Heart right ventricle (tissue), 16 donors: Measurements from ENCODE around the gene UPK3B. TPM values are rescaled to one million over a fixed set of nuclear protein-coding genes. Genes with fewer than 3 reads are reported as not detected.
"Not testable (repeated sequence)": the region's sequence is repeated elsewhere in the genome, so short reads cannot be mapped to it uniquely, and the experiment has no call there.

Experiments used
- ATAC-seq, 8 donors: fragments of 200-7000 bp; cut with Tn5 transposase; one replicate each; pipeline ENCODE4 v1.9.1; 2020; ENCODE audit warnings: mild to moderate bottlenecking in 8 of 8, moderate library complexity in 8 of 8, moderate number of reproducible peaks in 1 of 8
- DNase-seq, 2 donors: peaks; one replicate each; pipeline ENCODE4 v3.0.0-alpha.2; 2020
- H3K27ac ChIP-seq, 10 donors: fragments of 200-600 bp; sonication (generic) in 2 of 10; one replicate each; pipeline versions ENCODE4 v1.5.0 to v1.8.0; 2020 to 2022; ENCODE audit warnings: mild to moderate bottlenecking in 3 of 10
- H3K27me3 ChIP-seq, 7 donors: fragments of 200-600 bp; one replicate each; pipeline ENCODE4 v1.8.0; 2021 to 2022; ENCODE audit warnings: mild to moderate bottlenecking in 2 of 7
- H3K36me3 ChIP-seq, 9 donors: fragments of 200-600 bp; sonication (generic) in 1 of 9; one replicate each; pipeline versions ENCODE4 v1.5.0 to v1.8.0; 2020 to 2022; ENCODE audit warnings: mild to moderate bottlenecking in 2 of 9
- H3K4me1 ChIP-seq, 9 donors: fragments of 200-600 bp; sonication (generic) in 1 of 9; one replicate each; pipeline versions ENCODE4 v1.5.0 to v1.8.0; 2020 to 2022; ENCODE audit warnings: mild to moderate bottlenecking in 4 of 9
- H3K4me3 ChIP-seq, 10 donors: fragments of 200-600 bp; sonication (generic) in 2 of 10; one replicate each; pipeline versions ENCODE4 v1.5.0 to v1.8.0; 2020 to 2022; ENCODE audit warnings: mild to moderate bottlenecking in 7 of 10, moderate library complexity in 2 of 10
- H3K9me3 ChIP-seq, 11 donors: fragments of 200-600 bp in 10 of 11; sonication (generic) in 2 of 11; one replicate each; pipeline versions ENCODE4 v1.5.0 to v1.8.0; 2013 to 2022; ENCODE audit warnings: mild to moderate bottlenecking in 2 of 11, control low read depth in 1 of 11, moderate library complexity in 1 of 11
- WGBS, 2 donors: extraction: QIAGEN DNeasy Blood & Tissue Kit; methylation state at CpG; one replicate each; pipeline ENCODE4 v1.1.7; 2013; ENCODE audit warnings: inconsistent platforms in 1 of 2; 5-methylcytosine and 5-hydroxymethylcytosine counted together
- intact Hi-C, 10 donors: fragments of 100-400 bp; cut with DNase I; formaldehyde crosslinking; loops; one replicate each; pipeline versions ENCODE4 v1.11.1 to v1.14.2; 2022
- polyA plus RNA-seq, 2 donors: library from polyadenylated mRNA; stranded (reverse); fragments of 200-250 nt; gene quantifications; one replicate each; pipeline ENCODE4 v1.2.3, GENCODE V29; 2013
- total RNA-seq, 10 donors: library from RNA; stranded (reverse); fragmentation: NEBNext Ultra II Directional in 3 of 10; extraction: Animal tissue kit (Norgen Biotek cat#: 25700) in 3 of 10; gene quantifications; one replicate each; pipeline versions ENCODE4 v1.2.1 to v1.2.4, GENCODE V29; 2021 to 2023
- TF ChIP-seq, protein P1 (sequence below), 9 donors: fragments of 200-600 bp; sonication (generic) in 2 of 9; IDR thresholded peaks; one replicate each; pipeline versions ENCODE4 v1.5.0 to v1.8.0; 2021 to 2022; ENCODE audit warnings: antibody characterized with exemption in 9 of 9, mild to moderate bottlenecking in 5 of 9, moderate library complexity in 1 of 9
- donor health status: Arrhythmogenic right ventricular cardiomyopathy.
- donor health status: ischemic (EF 13 %, LVEDD 7.1; RV severe dilation, severe dysfunction).
- donor health status: healthy with polysubstance abuse.
- donor health status: DM: no; HTN: yes; CAD: no.
- donor health status: DM: no; HTN: no; CAD: no.
- donor health status: ischemic (EF 25% LVEDD 6.9; RV normal size, moderate dysfunction).
- donor health status: ischemic (EF 25% LVEDD 5.7; RV mildly dilated, moderate dysfunction).
- donor health status: healthy.
- donor health status: DM: yes; HTN: yes; CAD: no.
- donor health status: Ischemic cardiomyopathy.
- donor health status: ischemic (EF 35%, LVEDD 5.7; RV mildly dilated, moderate dysfunction).
- donor health status: nonischemic (EF 11% LVEDD 7.7; RV severe dilation, severe dysfunction).
- donor health status: DM: yes; HTN: yes; CAD: no.
- donor health status: PGD.
- donor health status: ischemic (EF 29% LVEDD 5.4; RV normal size, mild dysfunction).
- donor health status: nonischemic (EF 23%, LVEDD 6.1; RV moderate dilation, normal function).

Gene UPK3B
- total and polyA plus RNA-seq, 12 donors: 0.09 to 2.7 (median 0.53) TPM; not detected in 3

- peak in 1 of 8 donors; percentile 4 for ATAC-seq
- H3K9me3 ChIP-seq, H3K27me3 ChIP-seq, H3K27ac ChIP-seq, H3K4me3 ChIP-seq, DNase-seq, H3K4me1 ChIP-seq: not testable (repeated sequence)
- intact Hi-C loops: loop anchor here in 1 of 10 donors (10.0 kb wide), 1 partner anchor 490 kb away; no protein-coding TSS in a partner anchor
- 87 to 90% methylated on average over 21 to 23 of the region's 33 CpGs for WGBS, 2 donors
- H3K36me3 ChIP-seq: peaks cover 0 to 47% (median 5%) of the 10 kb centered on the region in 9 donors
Observed at GRCh38 chr7:76504351-76505167, 5.8 kb upstream of the UPK3B start.

- WGBS, 2 donors: 94 to 95% methylated on average over 31 to 32 of the region's 32 CpGs
- DNase-seq (no peak), ATAC-seq (no peak)
- Histone ChIP-seq H3K9me3 (no peaks in the 10 kb centered on the region), H3K27ac (no peak overlapping the region), H3K4me1 (peaks cover 0 to 7% (median 0%) of the 10 kb centered on the region in 9 donors), H3K27me3 (no peaks in the 10 kb centered on the region), H3K4me3 (no peak overlapping the region), H3K36me3 (peaks cover 0 to 47% (median 5%) of the 10 kb centered on the region in 9 donors)
- intact Hi-C loops: loop anchor here in 1 of 10 donors (10.0 kb wide), 1 partner anchor 489 kb away; no protein-coding TSS in a partner anchor
- TF ChIP-seq, protein P1, sequence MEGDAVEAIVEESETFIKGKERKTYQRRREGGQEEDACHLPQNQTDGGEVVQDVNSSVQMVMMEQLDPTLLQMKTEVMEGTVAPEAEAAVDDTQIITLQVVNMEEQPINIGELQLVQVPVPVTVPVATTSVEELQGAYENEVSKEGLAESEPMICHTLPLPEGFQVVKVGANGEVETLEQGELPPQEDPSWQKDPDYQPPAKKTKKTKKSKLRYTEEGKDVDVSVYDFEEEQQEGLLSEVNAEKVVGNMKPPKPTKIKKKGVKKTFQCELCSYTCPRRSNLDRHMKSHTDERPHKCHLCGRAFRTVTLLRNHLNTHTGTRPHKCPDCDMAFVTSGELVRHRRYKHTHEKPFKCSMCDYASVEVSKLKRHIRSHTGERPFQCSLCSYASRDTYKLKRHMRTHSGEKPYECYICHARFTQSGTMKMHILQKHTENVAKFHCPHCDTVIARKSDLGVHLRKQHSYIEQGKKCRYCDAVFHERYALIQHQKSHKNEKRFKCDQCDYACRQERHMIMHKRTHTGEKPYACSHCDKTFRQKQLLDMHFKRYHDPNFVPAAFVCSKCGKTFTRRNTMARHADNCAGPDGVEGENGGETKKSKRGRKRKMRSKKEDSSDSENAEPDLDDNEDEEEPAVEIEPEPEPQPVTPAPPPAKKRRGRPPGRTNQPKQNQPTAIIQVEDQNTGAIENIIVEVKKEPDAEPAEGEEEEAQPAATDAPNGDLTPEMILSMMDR (IDR thresholded peaks at IDR 0.05): no peak
Observed at GRCh38 chr7:76505168-76506080, 4.9 kb upstream of the UPK3B start.

DNA sequence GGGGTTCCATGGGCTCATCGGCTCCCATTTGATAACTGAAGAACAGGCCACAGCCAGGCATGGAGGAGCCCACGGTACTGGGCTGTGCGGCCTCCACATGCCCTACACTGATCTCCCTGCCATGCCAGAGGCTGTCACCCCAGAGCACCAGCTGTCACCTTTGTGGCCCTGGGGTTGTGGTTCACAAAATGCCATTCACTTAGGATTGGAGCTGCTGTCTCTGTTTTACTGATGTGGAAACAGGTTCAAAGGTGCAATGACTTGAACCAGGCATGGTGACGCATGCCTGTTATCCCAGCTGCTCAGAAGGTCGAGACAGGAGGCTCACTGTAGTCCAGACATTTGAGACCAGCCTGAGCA lies 4.3 kb upstream of the UPK3B start:
- peaks cover 0 to 7% (median 0%) of the 10 kb centered on the region in 9 donors for H3K4me1 ChIP-seq
- TF ChIP-seq, protein P1 (IDR thresholded peaks at IDR 0.05): no peak
- no peak for ATAC-seq
- intact Hi-C loops: loop anchor here in 1 of 10 donors (10.0 kb wide), 1 partner anchor 489 kb away; no protein-coding TSS in a partner anchor
- DNase-seq: no peak
- H3K36me3 ChIP-seq: peaks cover 0 to 42% (median 5%) of the 10 kb centered on the region in 9 donors
- WGBS, 2 donors: 80 to 85% methylated on average over 5 of the region's 5 CpGs
- no peak overlapping the region for H3K4me3 ChIP-seq
- H3K27ac ChIP-seq: no peak overlapping the region
- no peaks in the 10 kb centered on the region for H3K27me3 ChIP-seq
- no peaks in the 10 kb centered on the region for H3K9me3 ChIP-seq

DNA sequence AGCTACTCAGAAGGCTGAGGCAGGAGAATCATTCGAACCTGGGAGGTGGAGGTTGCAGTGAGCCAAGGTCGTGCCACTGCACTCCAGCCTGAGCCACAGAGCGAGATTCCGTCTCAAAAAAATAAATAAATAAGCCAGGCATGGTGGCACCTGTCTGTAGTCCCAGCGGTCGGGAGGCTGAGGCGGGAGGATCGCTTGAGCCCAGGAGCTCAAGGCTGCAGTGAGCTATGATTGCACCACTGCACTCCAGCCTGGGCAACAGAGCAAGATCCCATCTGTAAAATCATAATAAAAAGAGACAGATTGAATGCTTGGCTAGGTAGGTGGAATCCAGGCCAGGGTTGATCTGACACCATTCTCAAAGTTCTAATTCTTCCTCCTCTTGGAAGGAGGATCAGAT lies 3.7 kb upstream of the UPK3B start:
- not testable (repeated sequence) for H3K4me1 ChIP-seq, H3K9me3 ChIP-seq, ATAC-seq, DNase-seq, H3K27me3 ChIP-seq, H3K4me3 ChIP-seq
- H3K27ac ChIP-seq: peak overlapping the region in 1 of 10 donors; percentile 5
- intact Hi-C loops: loop anchor here in 1 of 10 donors (10.0 kb wide), 1 partner anchor 488 kb away; no protein-coding TSS in a partner anchor
- 97% methylated on average over 8 of the region's 8 CpGs for WGBS, 2 donors
- H3K36me3 ChIP-seq: peaks cover 0 to 40% (median 5%) of the 10 kb centered on the region in 9 donors
